GM18951 (cell line): ENCODE measurements around the gene PLEKHA6.

Source experiments
- POLR2A ChIP-seq: IDR thresholded peaks from 4 replicates; pipeline ENCODE4 v1.6.1; 2011; ENCODE audit warnings: mild to moderate bottlenecking; ENCODE audit not compliant: insufficient read length, insufficient read depth; ENCODE audit errors: extremely low read depth
- in situ Hi-C: fragments of 300-500 bp; cut with MboI; formaldehyde crosslinking; loops from one replicate; pipeline ENCODE4 v1.12.0; 2022; ENCODE audit warnings: low sequenced_read_pairs, mixed read lengths, inconsistent platforms; ENCODE audit not compliant: unreplicated experiment

The PLEKHA6 gene

GRCh38 chr1:204192589-204193352 lies 167.0 kb downstream of the PLEKHA6 start:
- in situ Hi-C loops = no loop called here

DNA sequence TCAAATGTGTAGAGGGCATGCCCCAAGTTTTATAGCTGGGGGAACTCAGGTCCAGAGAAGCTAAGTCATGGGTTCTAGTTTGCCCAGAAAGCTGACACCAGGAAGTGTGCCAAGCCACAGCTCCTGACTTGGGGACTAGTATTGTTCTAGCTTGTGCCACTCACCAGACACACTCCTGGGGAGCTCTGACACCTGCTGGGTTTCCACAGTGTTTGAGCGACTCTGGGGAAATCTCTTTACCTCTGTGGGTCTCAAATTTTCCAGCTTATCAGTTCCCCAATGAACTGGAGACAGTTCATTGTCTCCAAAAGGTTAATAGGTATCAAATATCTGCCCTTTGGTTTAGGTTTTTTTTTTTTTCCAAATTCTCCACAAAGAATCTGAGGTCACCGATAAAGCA lies 167.7 kb downstream of the PLEKHA6 start:
- in situ Hi-C loops = no loop called here
- no peak for TF ChIP-seq POLR2A

More at GRCh38 chr1:204192589-204193352, 167.0 kb downstream of the PLEKHA6 start:
- TF ChIP-seq POLR2A = no peak

- TF ChIP-seq POLR2A = no peak
- in situ Hi-C loops = no loop called here
Observed at GRCh38 chr1:204191456-204191855, 168.3 kb downstream of the PLEKHA6 start.

GRCh38 chr1:204190212-204191211 lies 169.2 kb downstream of the PLEKHA6 start:
- in situ Hi-C loops = no loop called here
- TF ChIP-seq POLR2A = no peak

GRCh38 chr1:204188959-204189639 lies 170.6 kb downstream of the PLEKHA6 start:
- TF ChIP-seq POLR2A = no peak
- in situ Hi-C loops = no loop called here

GRCh38 chr1:204186597-204186996 lies 173.1 kb downstream of the PLEKHA6 start:
- TF ChIP-seq POLR2A = no peak
- in situ Hi-C loops = no loop called here

DNA sequence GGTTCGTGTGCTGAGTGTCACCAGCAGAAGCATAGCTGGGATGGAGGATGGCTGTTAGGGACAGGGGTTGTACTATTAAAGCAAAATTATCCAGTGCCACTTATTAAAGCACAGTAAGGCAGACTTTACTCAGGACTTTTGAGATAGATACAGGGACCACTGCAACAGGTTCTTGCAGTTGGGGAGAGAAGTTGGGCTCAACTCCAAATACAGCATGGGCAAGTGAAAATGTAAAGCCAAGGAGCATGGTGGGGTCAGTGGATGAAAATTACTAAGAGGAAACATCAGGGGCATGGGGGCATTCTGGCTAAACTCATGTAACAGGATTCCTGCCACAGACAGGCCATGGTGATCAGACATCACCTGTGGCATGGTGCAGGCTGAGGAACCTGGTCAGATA lies 178.6 kb downstream of the PLEKHA6 start:
- in situ Hi-C loops = no loop called here
- TF ChIP-seq POLR2A = no peak

GRCh38 chr1:204180133-204180532 lies 179.6 kb downstream of the PLEKHA6 start:
- in situ Hi-C loops = no loop called here
- TF ChIP-seq POLR2A = no peak

GRCh38 chr1:204178487-204179281 lies 181.0 kb downstream of the PLEKHA6 start:
- no peak for TF ChIP-seq POLR2A
- in situ Hi-C loops = no loop called here

- in situ Hi-C loops = no loop called here
- no peak for TF ChIP-seq POLR2A
Observed at GRCh38 chr1:204177133-204177532, 182.6 kb downstream of the PLEKHA6 start.

- in situ Hi-C loops = no loop called here
- TF ChIP-seq POLR2A = no peak
Observed at GRCh38 chr1:204176049-204176448, 183.7 kb downstream of the PLEKHA6 start.

- in situ Hi-C loops = no loop called here
- no peak for TF ChIP-seq POLR2A
Observed at GRCh38 chr1:204174958-204175357, 184.8 kb downstream of the PLEKHA6 start.

DNA sequence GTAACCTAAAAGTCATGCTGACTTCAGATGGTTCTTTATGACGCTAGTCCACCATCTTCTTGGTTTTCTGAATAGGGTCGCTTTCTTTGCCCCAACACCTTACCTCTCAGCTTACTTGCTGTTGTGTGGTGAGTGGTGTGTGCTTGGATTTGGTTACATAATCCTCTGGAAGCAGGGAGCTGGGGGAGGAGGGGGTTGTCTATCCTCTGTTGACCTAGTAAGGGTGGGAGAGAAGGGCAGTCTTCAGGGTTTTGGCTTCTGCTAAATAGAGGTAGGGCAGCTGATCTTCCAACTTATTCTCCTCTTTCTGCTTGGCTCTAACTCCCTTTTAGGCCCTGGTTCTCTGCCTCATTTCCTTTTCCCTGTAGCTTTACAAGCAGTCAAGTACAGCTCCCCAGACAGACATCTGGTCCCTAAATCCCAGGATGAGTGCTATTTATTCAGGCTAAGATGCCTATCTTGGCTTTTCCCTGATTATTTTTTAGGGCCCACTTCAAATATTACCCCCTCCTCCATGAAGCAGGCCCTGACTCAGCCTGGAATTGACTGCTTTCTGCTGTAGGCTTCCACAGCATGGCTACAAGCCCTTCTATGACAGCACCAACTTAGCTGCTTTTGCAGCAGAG lies 187.2 kb downstream of the PLEKHA6 start:
- no peak for TF ChIP-seq POLR2A
- in situ Hi-C loops = no loop called here
